Measurements from ENCODE around the gene ETV3. TPM values are rescaled to one million over a fixed set of nuclear protein-coding genes. Genes with fewer than 3 reads are reported as not detected.
A peak's percentile ranks its signal among the peaks of the same experiment; 100 is the strongest.

ETV3 gene
- total and polyA plus RNA-seq, 2 of the 8 experiments (the other 6 are each of a cell fraction or from before 2014, with no cell fraction given), result 6.0 to 23.8 TPM

GRCh38 chr1:157137046-157137407 is 1.2 kb downstream of the ETV3 start:
- DNase-seq (ENCODE audit: low read depth in 1 of 2, low spot score in 2 of 2), result no peak
- FAIRE-seq, result no peak
- CTCF ChIA-PET (ENCODE audit: partially characterized antibody), result interaction anchor here (1.0 to 16.2 kb wide), 9 partner anchors 11 to 59 kb away, joined by 3 to 187 read pairs (median 8); no protein-coding TSS in a partner anchor

More at GRCh38 chr1:157137046-157137407, 1.2 kb downstream of the ETV3 start:
- Histone ChIP-seq H3K36me3 (ENCODE audit: control insufficient read depth in 2 of 4, insufficient read depth in 4 of 4, low read length in 3 of 4) (peaks cover 10 to 41% (median 32%) of the 10 kb centered on the region in 4 experiments; a peak in 7 of 8 replicates), H3K23ac (ENCODE audit: insufficient read length) (no peak overlapping the region), H4K8ac (ENCODE audit: extremely low read depth, insufficient read depth, low read length) (no peak overlapping the region), H4K5ac (ENCODE audit: insufficient read length, low read depth, low read length) (no peak overlapping the region), H2BK15ac (ENCODE audit: low read length) (no peak overlapping the region), H3K23me2 (ENCODE audit: low read depth, low read length) (peaks cover 10% of the 10 kb centered on the region; the same call in 1 of the 2 replicates), H2BK20ac (ENCODE audit: low read length) (no peak overlapping the region), H3K4me1 (replicated peaks in 1 of 4; ENCODE audit: control insufficient read depth in 3 of 4, insufficient read depth in 4 of 4, low read length in 3 of 4) (peaks cover 2 to 17% (median 7%) of the 10 kb centered on the region in 4 experiments; a peak in 4 of 7 replicates), H4K91ac (replicated peaks; ENCODE audit: insufficient read length, low read length) (no peak overlapping the region), H3K4ac (replicated peaks; ENCODE audit: insufficient read length, low read depth, low read length) (no peak overlapping the region), H3K14ac (ENCODE audit: insufficient read length) (no peak overlapping the region), H3K79me1 (ENCODE audit: low read depth, low read length) (peaks cover 8% of the 10 kb centered on the region), H2AK5ac (ENCODE audit: low read depth, low read length) (no peak overlapping the region), H2BK120ac (replicated peaks; ENCODE audit: low read depth, low read length) (no peak overlapping the region), H3K9ac (replicated peaks in 1 of 4; ENCODE audit: extremely low read depth in 1 of 4, low read depth in 3 of 4, low read length in 3 of 4) (peak overlapping the region in 2 of 4 experiments; percentile 54 to 58; a peak in 2 of 7 replicates), H4K20me1 (replicated peaks in 1 of 2; ENCODE audit: control insufficient read depth in 1 of 2, insufficient read depth in 2 of 2, low read length in 2 of 2) (peaks cover 9 to 11% of the 10 kb centered on the region in 2 experiments), H2BK12ac (ENCODE audit: low read depth, low read length) (no peak overlapping the region), H3K9me3 (ENCODE audit: insufficient read depth in 2 of 2, low read depth in 1 of 2, low read length in 1 of 2) (no peaks in the 10 kb centered on the region), H3K27me3 (replicated peaks in 1 of 4; ENCODE audit: control insufficient read depth in 3 of 4, extremely low read depth in 1 of 4, insufficient read depth in 3 of 4, low read length in 3 of 4) (no peaks in the 10 kb centered on the region), H3K79me2 (ENCODE audit: control insufficient read depth in 1 of 2, insufficient read depth in 2 of 2, low read length in 2 of 2) (peaks cover 7 to 29% of the 10 kb centered on the region in 2 experiments; a peak in 3 of 4 replicates), H2BK5ac (ENCODE audit: low read depth, low read length) (no peak overlapping the region), H3K56ac (replicated peaks; ENCODE audit: insufficient read length, low read depth, low read length) (no peak overlapping the region), H3K4me2 (ENCODE audit: insufficient read depth in 1 of 2, low read depth in 2 of 2, low read length in 2 of 2) (peak overlapping the region; percentile 94 to 99), H3K18ac (ENCODE audit: extremely low read depth, low read length) (no peak overlapping the region), H3K4me3 (ENCODE audit: extremely low read depth in 1 of 4, insufficient read depth in 2 of 4, low read depth in 3 of 4, low read length in 4 of 4) (peak overlapping the region; percentile 68 to 99 (median 94)), H2AFZ (ENCODE audit: low read length) (no peak overlapping the region), H3K27ac (ENCODE audit: low read depth, low read length) (no peak overlapping the region)
- POLR2A ChIA-PET (ENCODE audit: partially characterized antibody), result interaction anchor here (1.0 to 10.5 kb wide), 6 partner anchors 11 to 39 kb away, joined by 3 to 70 read pairs (median 13); no protein-coding TSS in a partner anchor
- TF ChIP-seq BCL11A (IDR thresholded peaks at IDR 0.05; ENCODE audit: low read depth in 2 of 2, low read length in 2 of 2) (no peak), POLR2A (IDR thresholded peaks at IDR 0.05; ENCODE audit: control extremely low read depth in 1 of 2, low read depth in 2 of 2, low read length in 2 of 2) (no peak)
- WGBS, 2 experiments (ENCODE audit: extremely low coverage in 1 of 2, insufficient coverage in 1 of 2, insufficient read length in 1 of 2, insufficient replicate concordance in 2 of 2, low coverage in 1 of 2, low lambda C conversion rate in 2 of 2, missing lambda C conversion rate in 1 of 2), result 27% methylated on average over 4 of the region's 4 CpGs; no CpG with 5 or more reads in 1 of the 2 experiments

Data from H1 (cell line).